ENCODE measurements around the gene STON2.

STON2 gene

GRCh38 chr14:81329640-81330381 lies 70.3 kb downstream of the STON2 start:
- DNase-seq: no peak

DNA sequence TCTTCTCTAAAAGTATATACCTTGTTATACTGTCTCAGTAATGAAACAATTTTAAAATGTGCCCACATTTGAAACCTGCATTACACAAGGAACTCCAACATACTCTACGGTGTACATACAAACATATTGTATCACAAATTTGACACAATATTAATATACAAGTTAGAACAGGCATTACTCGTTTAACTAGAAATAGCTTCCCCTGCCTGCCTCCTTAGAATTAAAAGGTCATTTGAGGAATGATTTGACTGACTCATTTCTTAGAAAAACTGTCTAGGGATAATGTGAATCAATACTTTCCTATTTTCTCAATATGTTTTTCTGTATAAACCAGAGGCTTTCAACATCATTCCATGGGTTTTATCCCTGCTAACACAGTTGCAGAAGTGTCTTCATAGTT lies 73.7 kb downstream of the STON2 start:
- DNase-seq: no peak

DNA sequence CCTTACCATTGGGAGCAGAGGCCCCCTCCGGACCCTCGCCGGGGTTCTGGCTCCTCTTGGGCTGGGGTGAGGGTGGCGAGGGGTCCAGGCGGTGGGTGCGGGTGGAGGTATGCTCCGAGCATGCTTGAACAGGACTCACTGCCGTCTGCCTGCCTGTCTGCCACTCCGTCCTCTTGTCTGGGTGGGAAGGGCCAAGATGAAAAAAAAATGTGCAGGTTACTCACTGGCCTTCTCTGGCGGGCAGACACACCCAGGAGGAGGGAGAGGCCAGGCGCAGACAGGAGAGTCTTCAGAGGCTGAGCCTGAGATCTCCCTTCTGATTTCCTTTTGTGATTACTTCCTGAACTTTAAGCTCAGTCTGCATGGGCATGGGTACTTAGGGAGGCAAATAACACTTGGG lies 76.1 kb downstream of the STON2 start:
- no peak for DNase-seq

- DNase-seq: no peak
Observed at GRCh38 chr14:81323093-81323492, 77.0 kb downstream of the STON2 start.

DNA sequence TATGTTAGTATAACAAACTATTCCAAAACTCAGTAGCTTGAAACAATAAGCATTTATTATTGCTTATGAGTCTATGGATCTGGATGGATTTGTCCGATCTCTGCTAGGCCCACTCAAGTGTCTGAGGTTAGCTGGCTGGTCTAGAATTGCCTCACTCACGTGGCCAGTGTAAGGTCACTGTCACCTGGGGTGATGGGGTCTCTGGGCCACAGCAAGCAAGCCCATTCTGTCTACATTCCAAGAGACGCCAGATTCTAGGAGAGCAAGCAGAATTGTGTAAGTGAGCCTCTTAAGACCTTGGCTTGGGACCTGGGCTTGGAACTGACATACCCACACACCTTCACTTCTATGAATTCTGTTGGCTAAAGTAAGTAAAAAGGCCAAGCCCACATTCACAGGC lies 80.2 kb downstream of the STON2 start:
- no peak for DNase-seq

DNA sequence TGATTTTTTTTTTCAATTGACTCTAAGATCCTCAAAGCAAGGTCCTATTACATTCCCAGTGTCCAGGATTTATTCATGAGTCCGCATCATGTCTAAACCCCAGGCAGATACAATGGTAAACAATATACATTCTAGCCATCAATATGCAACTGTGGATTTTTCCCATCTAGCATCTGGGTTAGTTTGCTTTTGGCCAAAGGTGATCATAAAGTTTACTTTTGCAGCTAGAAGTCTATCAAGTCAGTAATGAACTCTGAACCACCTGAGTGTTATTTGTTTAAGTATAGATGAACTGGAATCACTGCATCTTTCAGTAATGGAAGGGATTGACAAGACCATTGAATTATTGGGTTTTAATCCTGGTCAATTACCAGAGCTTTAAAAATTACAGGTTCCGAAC lies 80.8 kb downstream of the STON2 start:
- DNase-seq: no peak

DNA sequence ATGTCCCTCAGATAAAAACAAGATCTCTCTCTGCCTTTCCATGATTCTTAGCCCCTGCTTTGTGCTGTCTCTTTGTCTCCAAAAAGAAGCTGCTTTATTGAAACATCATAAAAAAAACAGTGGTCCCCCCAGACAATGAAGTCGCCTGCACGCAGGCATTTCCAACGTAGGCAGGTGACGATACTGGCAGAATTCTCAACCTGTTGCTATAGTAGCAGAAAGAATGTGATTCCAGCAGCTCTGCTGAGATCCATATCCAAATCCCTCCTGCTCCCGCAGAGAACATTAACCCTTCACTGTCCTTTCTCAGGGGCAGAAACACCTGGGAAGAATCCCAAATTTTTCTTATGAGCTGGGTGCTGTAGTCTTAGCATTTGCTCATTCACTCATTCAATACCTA lies 84.8 kb downstream of the STON2 start:
- DNase-seq: no peak

DNA sequence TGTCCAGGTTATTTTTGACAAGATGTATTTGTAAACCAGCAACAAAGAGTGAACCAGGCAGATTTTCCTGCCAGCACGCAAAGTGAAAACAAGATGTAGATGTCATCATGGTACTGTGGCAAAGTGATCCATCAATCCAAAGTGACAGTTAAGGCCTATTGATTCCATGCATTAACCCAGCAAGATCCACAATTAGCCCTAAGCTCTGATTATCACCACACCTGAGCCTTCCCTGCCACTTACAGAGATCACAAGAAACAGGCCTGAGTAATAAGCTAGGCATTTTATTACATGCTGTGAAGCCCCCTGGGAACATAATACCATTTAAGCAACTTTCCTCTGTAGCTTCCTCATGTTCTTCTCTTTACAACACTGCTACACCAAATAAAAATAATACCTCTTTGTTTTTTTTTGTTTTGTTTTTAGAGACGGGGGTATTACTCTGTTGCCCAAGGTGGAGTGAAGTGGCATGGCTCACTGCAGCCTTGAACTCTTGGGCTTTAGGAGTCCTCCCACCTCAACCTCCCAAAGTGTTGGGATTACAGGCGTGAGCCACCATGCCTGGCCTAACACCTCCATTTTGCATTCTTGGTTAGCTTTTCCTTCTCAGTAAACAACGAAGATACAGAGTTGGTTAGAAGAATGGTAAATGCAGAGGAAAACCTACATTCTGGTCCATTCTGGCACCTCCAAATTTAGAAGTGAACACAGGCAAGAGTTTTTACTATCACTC lies 85.5 kb downstream of the STON2 start:
- no peak for DNase-seq

- no peak for DNase-seq
Observed at GRCh38 chr14:81313775-81314429, 86.2 kb downstream of the STON2 start.

DNA sequence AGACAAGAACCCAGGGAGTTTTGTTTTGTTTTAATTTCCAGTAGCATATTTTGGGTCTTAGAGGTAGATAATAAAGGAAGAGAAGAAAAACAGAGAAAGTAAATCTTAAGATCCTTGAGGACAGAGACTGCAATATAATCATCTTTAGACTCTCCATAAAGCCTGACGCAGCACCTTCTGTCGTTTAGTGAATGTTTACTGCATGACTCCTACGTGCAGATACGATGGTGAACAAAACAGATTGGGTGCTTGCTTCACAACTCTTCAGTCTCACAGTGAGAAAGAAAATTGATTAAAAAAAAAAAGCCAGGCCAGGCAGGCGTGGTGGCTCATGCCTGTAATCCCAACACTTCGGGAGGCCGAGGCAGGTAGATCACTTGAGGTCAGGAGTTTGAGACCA lies 86.9 kb downstream of the STON2 start:
- DNase-seq: no peak

DNA sequence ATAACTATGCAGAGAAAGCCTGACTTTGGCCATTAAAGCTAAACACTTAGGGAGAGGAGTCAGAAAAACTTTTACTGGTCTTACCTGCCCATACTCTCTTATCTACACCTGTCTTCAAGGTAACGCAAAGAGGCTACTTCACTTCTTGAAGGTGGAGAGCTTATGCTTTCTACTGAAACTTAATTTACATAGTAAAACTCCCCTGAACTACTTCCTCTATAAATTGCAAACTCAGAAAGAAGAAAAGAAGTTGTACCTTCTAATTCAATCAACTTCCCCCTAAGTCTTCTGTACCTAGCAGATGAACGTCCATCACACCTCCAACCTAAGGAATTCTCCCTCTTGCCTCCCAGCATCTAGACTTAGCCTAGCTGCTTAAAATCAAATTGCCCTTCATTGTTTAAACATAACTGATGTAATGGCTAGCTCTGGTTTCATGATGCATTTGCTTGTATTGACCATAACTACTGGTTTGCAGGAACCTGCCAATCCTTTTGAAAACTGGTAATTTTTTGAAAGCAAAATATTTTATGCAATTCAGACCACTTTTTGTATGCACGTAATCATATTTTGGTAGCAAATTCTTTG lies 87.7 kb downstream of the STON2 start:
- no peak for DNase-seq

DNA sequence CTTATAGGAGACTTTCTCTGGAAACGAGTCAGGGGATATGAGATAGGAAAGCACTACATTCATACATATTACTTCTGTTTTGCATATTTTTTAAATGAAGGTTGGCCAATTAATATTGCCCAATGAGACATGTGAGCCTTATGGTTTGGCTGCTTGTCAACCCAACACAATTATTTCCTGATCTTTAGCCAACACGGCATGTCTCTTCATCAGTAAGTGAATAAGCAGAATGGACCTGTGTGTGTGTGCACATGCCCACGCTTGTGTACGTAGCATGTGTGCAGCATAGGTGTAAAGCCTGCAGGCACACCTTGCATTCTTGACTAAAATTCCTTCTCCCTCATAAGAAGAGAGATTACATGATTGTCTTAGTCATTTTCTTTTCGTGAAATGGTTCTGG lies 88.3 kb downstream of the STON2 start:
- no peak for DNase-seq

DNA sequence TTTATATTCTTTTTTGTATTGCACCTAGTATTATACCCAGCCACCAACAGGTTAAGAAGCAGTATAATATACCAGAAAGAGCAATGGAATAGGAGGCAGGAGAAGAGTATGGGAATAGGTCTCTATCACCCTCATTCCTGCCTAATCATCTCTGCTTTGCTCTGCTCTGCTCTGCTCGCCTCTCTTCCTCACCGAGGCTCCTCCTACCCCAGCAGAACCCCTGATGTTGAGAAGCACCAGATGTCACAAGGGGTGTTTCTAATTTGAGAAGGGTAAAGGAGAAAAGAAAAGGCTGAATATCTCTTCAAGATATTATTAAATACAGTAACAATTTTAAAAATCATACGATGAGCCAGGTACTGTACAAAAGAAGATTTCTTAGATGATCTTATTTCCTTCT lies 89.0 kb downstream of the STON2 start:
- DNase-seq: no peak

- no peak for DNase-seq
Observed at GRCh38 chr14:81310606-81311005, 89.5 kb downstream of the STON2 start.

- no peak for DNase-seq
Observed at GRCh38 chr14:81309511-81309910, 90.6 kb downstream of the STON2 start.

- DNase-seq: no peak
Observed at GRCh38 chr14:81305743-81306142, 94.4 kb downstream of the STON2 start.

DNA sequence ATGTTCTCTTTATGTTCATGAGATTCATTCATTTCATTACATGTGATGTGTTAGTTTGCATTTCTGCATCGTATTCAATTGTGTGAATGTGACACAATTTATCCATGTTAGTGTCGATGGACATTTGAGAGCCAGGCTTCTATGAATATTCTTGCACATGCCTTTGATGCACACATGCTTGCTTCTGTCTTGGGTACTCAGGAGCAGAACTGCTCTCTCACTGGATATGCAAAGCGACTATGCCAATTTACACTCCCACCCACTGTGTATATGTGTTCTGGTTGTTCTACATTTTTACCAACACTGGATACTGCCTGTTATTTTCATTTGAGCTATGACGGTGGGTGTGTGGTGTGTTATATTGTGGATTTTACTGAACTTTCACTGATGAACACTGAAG lies 95.1 kb downstream of the STON2 start:
- DNase-seq: no peak

DNA sequence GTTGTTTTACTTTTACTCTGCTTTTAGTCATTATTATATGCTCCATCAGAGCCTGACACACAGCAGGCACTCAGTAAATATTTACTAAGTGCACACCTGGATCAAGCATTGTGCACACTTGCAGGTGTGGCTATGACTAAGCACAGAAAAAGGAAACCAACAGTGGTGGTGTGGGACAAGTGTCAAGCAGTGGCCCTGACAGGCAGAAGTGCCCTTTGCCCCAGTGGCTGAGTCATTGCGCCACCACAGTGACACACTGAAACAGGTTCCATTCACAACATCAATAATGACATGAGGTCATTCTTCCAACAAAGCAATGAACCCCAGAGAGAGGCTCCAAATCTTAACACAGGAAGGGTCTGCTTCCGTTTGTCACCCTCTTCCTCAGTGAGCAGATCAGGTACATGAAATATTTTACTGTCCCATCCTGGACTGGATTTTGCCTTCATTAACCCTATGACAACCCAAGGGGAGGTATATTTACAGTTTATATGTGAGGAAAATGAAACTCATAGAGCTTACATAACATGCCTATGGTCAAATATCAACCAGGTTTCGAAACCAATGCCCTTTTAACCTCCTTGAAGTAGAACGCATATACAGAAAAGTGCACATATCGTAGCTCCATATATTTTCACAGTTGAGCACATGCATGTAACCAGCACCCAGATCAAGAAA lies 96.7 kb downstream of the STON2 start:
- DNase-seq: no peak

DNA sequence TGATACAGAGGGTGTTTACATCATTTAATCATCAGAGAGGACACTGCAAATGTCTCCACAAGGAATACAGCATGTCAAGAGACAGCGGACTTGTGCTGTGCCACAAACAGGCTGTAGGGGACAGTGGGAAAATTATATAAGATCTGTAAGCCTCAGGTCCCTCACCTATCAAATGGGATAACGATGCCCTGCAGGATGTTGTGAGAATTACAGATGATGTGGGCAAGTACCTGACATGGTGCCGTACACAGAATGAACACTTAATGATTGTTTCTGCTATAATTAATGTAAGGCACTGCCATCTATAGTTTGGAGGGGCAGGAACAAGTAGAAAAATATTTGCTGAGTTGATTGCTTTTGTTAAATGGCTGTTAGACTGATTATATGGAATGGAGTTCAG lies 97.5 kb downstream of the STON2 start:
- no peak for DNase-seq

- no peak for DNase-seq
Observed at GRCh38 chr14:81301813-81302212, 98.3 kb downstream of the STON2 start.

- DNase-seq: no peak
Observed at GRCh38 chr14:81301371-81301770, 98.8 kb downstream of the STON2 start.

GRCh38 chr14:81298911-81299310 lies 101.2 kb downstream of the STON2 start:
- no peak for DNase-seq

GRCh38 chr14:81298122-81298521 lies 102.0 kb downstream of the STON2 start:
- DNase-seq: no peak

Data from activated gamma-delta T cell treated with Interleukin-2 at 50 U/mL for 16 hours (primary cell).